ENCODE results near the gene ERC2. TPM values are rescaled to one million over a fixed set of nuclear protein-coding genes. Genes with fewer than 3 reads are reported as not detected.
A peak's percentile ranks its signal among the peaks of the same experiment; 100 is the strongest.

The ERC2 gene
- total RNA-seq, 2 donors from 2014 or later: 16.1 to 22.8 TPM

DNA sequence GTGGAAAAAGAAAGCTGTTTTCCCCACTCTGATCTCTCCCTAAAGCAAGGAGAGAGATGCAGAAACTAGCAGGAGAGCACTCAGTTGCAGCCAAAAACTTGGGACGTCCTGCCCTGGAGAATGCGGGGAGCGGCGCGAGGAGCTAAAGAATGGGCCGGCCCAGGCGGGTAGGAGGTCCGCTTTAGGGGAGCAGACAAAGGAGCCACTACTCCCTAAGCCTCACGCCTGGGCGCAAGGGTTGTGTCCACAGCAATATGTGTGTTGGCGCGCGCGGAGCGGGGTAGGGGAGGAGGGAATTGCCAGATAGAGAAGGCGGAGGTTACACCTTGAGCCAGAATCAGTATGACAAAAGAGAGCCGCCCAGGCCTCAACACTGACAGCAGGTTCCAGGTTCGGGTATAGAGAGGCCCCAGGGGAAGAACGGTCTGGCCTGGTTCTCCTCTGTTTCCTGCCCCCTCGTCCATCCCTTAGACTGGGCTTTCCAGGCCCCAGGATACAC lies 984.0 kb downstream of the ERC2 start:
- TF ChIP-seq CTCF (conservative IDR thresholded peaks at IDR 0.05): no peak
- H3K4me1 Mint-ChIP-seq: peaks cover 56% of the 10 kb centered on the region
- no peak overlapping the region for H3K4me3 ChIP-seq (ENCODE audit: low read length)
- no peaks in the 10 kb centered on the region for H3K36me3 Mint-ChIP-seq (ENCODE audit: low read depth)
- WGBS, 2 experiments (ENCODE audit: insufficient coverage in 1 of 2, insufficient read length in 1 of 2): 83 to 87% methylated on average over 6 to 20 of the region's 20 CpGs
- peak overlapping the region; percentile 64 for H3K4me3 Mint-ChIP-seq
- no peaks in the 10 kb centered on the region for H3K9me3 Mint-ChIP-seq
- H3K4me1 ChIP-seq (ENCODE audit: control insufficient read depth, insufficient read depth, low read length): peaks cover 3% of the 10 kb centered on the region
- no peaks in the 10 kb centered on the region for H3K9me3 ChIP-seq (ENCODE audit: control insufficient read depth, low read length)
- no peaks in the 10 kb centered on the region for H3K36me3 ChIP-seq (ENCODE audit: control insufficient read depth, insufficient read depth, low read length)
- DNase-seq: peak; percentile 79
- H3K27ac Mint-ChIP-seq: no peak overlapping the region
- no peak overlapping the region for H3K27ac ChIP-seq (ENCODE audit: low read depth, low read length)
- H3K27me3 ChIP-seq (ENCODE audit: control insufficient read depth, insufficient read depth, low read length, poor library complexity, severe bottlenecking): peaks cover 94% of the 10 kb centered on the region
- no peak overlapping the region for H3K9ac ChIP-seq (ENCODE audit: extremely low read depth, low read length, poor library complexity, severe bottlenecking)
- H3K27me3 Mint-ChIP-seq (ENCODE audit: insufficient read depth): peaks cover 94% of the 10 kb centered on the region

DNA sequence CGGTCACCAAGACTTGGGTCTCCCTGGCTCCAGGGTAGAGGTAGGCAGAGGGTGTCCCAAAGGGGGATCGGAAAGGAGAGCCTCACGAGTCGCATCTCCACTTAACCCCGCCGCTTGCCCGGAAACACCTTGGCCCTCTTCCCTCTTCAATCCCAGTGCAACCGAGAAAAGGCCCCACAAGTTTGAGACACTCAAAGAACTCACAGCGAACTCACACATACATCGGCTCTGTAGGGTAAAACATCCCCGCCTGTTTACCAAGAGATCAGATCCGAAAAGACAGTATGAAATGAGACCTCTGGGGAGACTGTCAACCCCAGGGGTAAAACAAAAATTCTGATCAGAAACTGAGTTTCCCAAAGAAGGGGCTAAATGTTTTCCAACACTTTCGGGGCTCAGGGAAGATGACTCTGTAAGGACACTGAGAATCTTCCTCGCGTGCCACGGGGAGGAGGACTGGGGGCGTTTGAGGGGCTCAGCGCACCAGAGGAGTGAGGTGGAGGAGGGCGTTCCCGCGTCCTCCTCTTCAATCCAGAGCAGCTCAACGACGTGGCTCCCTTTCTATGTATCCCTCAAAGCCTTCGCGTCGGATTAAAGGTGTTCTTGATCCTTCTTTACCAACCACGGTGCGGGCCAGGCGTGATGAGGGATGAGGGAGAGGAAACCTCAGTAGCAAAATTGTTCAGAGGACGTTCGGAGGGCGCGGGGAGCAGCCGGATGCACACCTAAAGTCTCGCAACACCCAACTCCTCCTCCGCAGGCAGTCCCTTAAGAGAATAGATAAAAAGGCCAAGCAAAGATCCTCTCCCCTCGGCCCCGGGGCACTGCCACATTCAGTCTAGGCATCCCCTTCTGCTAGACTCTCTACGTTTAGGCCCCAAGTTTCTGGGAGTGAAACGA lies 984.8 kb downstream of the ERC2 start:
- Mint-ChIP-seq H3K9me3 (no peaks in the 10 kb centered on the region), H3K4me1 (peaks cover 48% of the 10 kb centered on the region), H3K36me3 (ENCODE audit: low read depth) (no peaks in the 10 kb centered on the region), H3K27ac (no peak overlapping the region), H3K27me3 (ENCODE audit: insufficient read depth) (peaks cover 94% of the 10 kb centered on the region), H3K4me3 (peak overlapping the region; percentile 64)
- Histone ChIP-seq H3K9me3 (ENCODE audit: control insufficient read depth, low read length) (no peaks in the 10 kb centered on the region), H3K4me1 (ENCODE audit: control insufficient read depth, insufficient read depth, low read length) (peaks cover 3% of the 10 kb centered on the region), H3K27me3 (ENCODE audit: control insufficient read depth, insufficient read depth, low read length, poor library complexity, severe bottlenecking) (peaks cover 94% of the 10 kb centered on the region), H3K9ac (ENCODE audit: extremely low read depth, low read length, poor library complexity, severe bottlenecking) (no peak overlapping the region), H3K36me3 (ENCODE audit: control insufficient read depth, insufficient read depth, low read length) (no peaks in the 10 kb centered on the region), H3K4me3 (ENCODE audit: low read length) (no peak overlapping the region), H3K27ac (ENCODE audit: low read depth, low read length) (no peak overlapping the region)
- no peak for TF ChIP-seq CTCF (conservative IDR thresholded peaks at IDR 0.05)
- WGBS, 2 experiments (ENCODE audit: insufficient coverage in 1 of 2, insufficient read length in 1 of 2): 82 to 93% methylated on average over 28 to 40 of the region's 40 CpGs
- peak; percentile 62 for DNase-seq

GRCh38 chr3:55482496-55483195 lies 985.6 kb downstream of the ERC2 start:
- Histone ChIP-seq H3K27me3 (ENCODE audit: control insufficient read depth, insufficient read depth, low read length, poor library complexity, severe bottlenecking) (peaks cover 89% of the 10 kb centered on the region), H3K9ac (ENCODE audit: extremely low read depth, low read length, poor library complexity, severe bottlenecking) (no peak overlapping the region), H3K4me3 (ENCODE audit: low read length) (peak overlapping the region; percentile 74), H3K27ac (ENCODE audit: low read depth, low read length) (no peak overlapping the region), H3K4me1 (ENCODE audit: control insufficient read depth, insufficient read depth, low read length) (peaks cover 3% of the 10 kb centered on the region), H3K9me3 (ENCODE audit: control insufficient read depth, low read length) (no peaks in the 10 kb centered on the region), H3K36me3 (ENCODE audit: control insufficient read depth, insufficient read depth, low read length) (no peaks in the 10 kb centered on the region)
- H3K4me3 Mint-ChIP-seq: peak overlapping the region; percentile 64
- H3K27ac Mint-ChIP-seq: no peak overlapping the region
- H3K27me3 Mint-ChIP-seq (ENCODE audit: insufficient read depth): peaks cover 97% of the 10 kb centered on the region
- peak; percentile 4 for TF ChIP-seq CTCF (conservative IDR thresholded peaks at IDR 0.05)
- no peaks in the 10 kb centered on the region for H3K36me3 Mint-ChIP-seq (ENCODE audit: low read depth)
- WGBS, 2 experiments (ENCODE audit: insufficient coverage in 1 of 2, insufficient read length in 1 of 2): 34 to 62% methylated on average over 11 to 38 of the region's 38 CpGs
- H3K4me1 Mint-ChIP-seq: peaks cover 52% of the 10 kb centered on the region
- no peaks in the 10 kb centered on the region for H3K9me3 Mint-ChIP-seq
- DNase-seq: peak; percentile 70
